Effector memory CD4-positive, alpha-beta T cell (primary cell): Measurements from ENCODE around the gene PDGFC.

Source experiments
- DNase-seq, 3 donors: peaks; one replicate each; pipeline ENCODE4 v3.0.0-alpha.2; 2020
- H3K27ac ChIP-seq: 2 replicates; pipeline ENCODE4 v1.7.0; 2013; ENCODE audit warnings: mild to moderate bottlenecking, low read length, moderate library complexity; ENCODE audit not compliant: insufficient read depth, poor library complexity, severe bottlenecking
- H3K27me3 ChIP-seq: replicated peaks from 2 replicates; pipeline ENCODE4 v1.7.0; 2013; ENCODE audit warnings: mild to moderate bottlenecking, low read length; ENCODE audit not compliant: insufficient read depth, control insufficient read depth, poor library complexity, severe bottlenecking
- H3K36me3 ChIP-seq: 2 replicates; pipeline ENCODE4 v1.7.0; 2013; ENCODE audit warnings: mild to moderate bottlenecking, low read length, moderate library complexity; ENCODE audit not compliant: control insufficient read depth, insufficient read depth
- H3K4me1 ChIP-seq: 2 replicates; pipeline ENCODE4 v1.7.0; 2013; ENCODE audit warnings: low read length, mild to moderate bottlenecking; ENCODE audit not compliant: control insufficient read depth, insufficient read depth, poor library complexity, severe bottlenecking
- H3K4me3 ChIP-seq: 2 replicates; pipeline ENCODE4 v1.7.0; 2013; ENCODE audit warnings: low read length, low read depth, mild to moderate bottlenecking; ENCODE audit not compliant: insufficient read depth, poor library complexity, severe bottlenecking
- H3K9me3 ChIP-seq: 2 replicates; pipeline ENCODE4 v1.7.0; 2013; ENCODE audit warnings: mild to moderate bottlenecking, low read length, moderate library complexity; ENCODE audit not compliant: control insufficient read depth

Gene PDGFC

GRCh38 chr4:156795727-156796126 lies 175.9 kb downstream of the PDGFC start:
- H3K4me3 ChIP-seq: no peak overlapping the region
- no peak overlapping the region for H3K27ac ChIP-seq
- no peak for DNase-seq
- no peaks in the 10 kb centered on the region for H3K27me3 ChIP-seq
- no peaks in the 10 kb centered on the region for H3K9me3 ChIP-seq
- no peaks in the 10 kb centered on the region for H3K36me3 ChIP-seq
- no peaks in the 10 kb centered on the region for H3K4me1 ChIP-seq

- H3K27me3 ChIP-seq: no peaks in the 10 kb centered on the region
- no peaks in the 10 kb centered on the region for H3K4me1 ChIP-seq
- DNase-seq: no peak
- no peak overlapping the region for H3K27ac ChIP-seq
- no peaks in the 10 kb centered on the region for H3K9me3 ChIP-seq
- no peak overlapping the region for H3K4me3 ChIP-seq
- H3K36me3 ChIP-seq: no peaks in the 10 kb centered on the region
These were observed 176.7 kb downstream of the PDGFC start for GRCh38 chr4:156794863-156795262.

GRCh38 chr4:156792462-156793085 lies 179.0 kb downstream of the PDGFC start:
- no peaks in the 10 kb centered on the region for H3K9me3 ChIP-seq

GRCh38 chr4:156790866-156791265 lies 180.7 kb downstream of the PDGFC start:
- Histone ChIP-seq H3K4me3 (no peak overlapping the region), H3K27ac (no peak overlapping the region), H3K36me3 (no peaks in the 10 kb centered on the region), H3K27me3 (no peaks in the 10 kb centered on the region), H3K9me3 (no peaks in the 10 kb centered on the region), H3K4me1 (no peaks in the 10 kb centered on the region)
- no peak for DNase-seq

More at GRCh38 chr4:156792462-156793085, 179.0 kb downstream of the PDGFC start:
- Histone ChIP-seq H3K27me3 (no peaks in the 10 kb centered on the region), H3K36me3 (no peaks in the 10 kb centered on the region), H3K4me1 (no peaks in the 10 kb centered on the region), H3K4me3 (no peak overlapping the region), H3K27ac (no peak overlapping the region)
- DNase-seq: no peak

GRCh38 chr4:156788782-156789181 lies 182.8 kb downstream of the PDGFC start:
- Histone ChIP-seq H3K9me3 (no peaks in the 10 kb centered on the region), H3K27me3 (no peaks in the 10 kb centered on the region), H3K4me3 (no peak overlapping the region), H3K4me1 (no peaks in the 10 kb centered on the region), H3K36me3 (no peaks in the 10 kb centered on the region), H3K27ac (no peak overlapping the region)
- no peak for DNase-seq

GRCh38 chr4:156786713-156787112 lies 184.9 kb downstream of the PDGFC start:
- Histone ChIP-seq H3K4me1 (no peaks in the 10 kb centered on the region), H3K36me3 (no peaks in the 10 kb centered on the region), H3K27ac (no peak overlapping the region), H3K27me3 (no peaks in the 10 kb centered on the region), H3K9me3 (no peaks in the 10 kb centered on the region), H3K4me3 (no peak overlapping the region)
- no peak for DNase-seq

GRCh38 chr4:156784970-156785369 lies 186.6 kb downstream of the PDGFC start:
- Histone ChIP-seq H3K4me1 (no peaks in the 10 kb centered on the region), H3K9me3 (no peaks in the 10 kb centered on the region), H3K27me3 (no peaks in the 10 kb centered on the region), H3K27ac (no peak overlapping the region), H3K36me3 (no peaks in the 10 kb centered on the region), H3K4me3 (no peak overlapping the region)
- no peak for DNase-seq

- no peaks in the 10 kb centered on the region for H3K36me3 ChIP-seq
- no peaks in the 10 kb centered on the region for H3K27me3 ChIP-seq
- no peak overlapping the region for H3K4me3 ChIP-seq
- no peaks in the 10 kb centered on the region for H3K9me3 ChIP-seq
- H3K27ac ChIP-seq: no peak overlapping the region
- H3K4me1 ChIP-seq: no peaks in the 10 kb centered on the region
- DNase-seq: no peak
These were observed 187.6 kb downstream of the PDGFC start for GRCh38 chr4:156783966-156784365.

- Histone ChIP-seq H3K27ac (no peak overlapping the region), H3K36me3 (no peaks in the 10 kb centered on the region), H3K9me3 (no peaks in the 10 kb centered on the region), H3K4me3 (no peak overlapping the region), H3K4me1 (no peaks in the 10 kb centered on the region), H3K27me3 (no peaks in the 10 kb centered on the region)
- DNase-seq: no peak
These were observed 189.1 kb downstream of the PDGFC start for GRCh38 chr4:156782491-156782890.

- no peaks in the 10 kb centered on the region for H3K27me3 ChIP-seq
- no peak overlapping the region for H3K27ac ChIP-seq
- no peak overlapping the region for H3K4me3 ChIP-seq
- DNase-seq: no peak
- H3K9me3 ChIP-seq: no peaks in the 10 kb centered on the region
- H3K4me1 ChIP-seq: no peaks in the 10 kb centered on the region
- H3K36me3 ChIP-seq: no peaks in the 10 kb centered on the region
These were observed 189.7 kb downstream of the PDGFC start for GRCh38 chr4:156781852-156782251.
